Thoracic aorta (tissue), 2 donors: ENCODE results near the gene SIGLEC11. TPM values are rescaled to one million over a fixed set of nuclear protein-coding genes. Genes with fewer than 3 reads are reported as not detected.

Source experiments
- ATAC-seq: fragments of 150-250 bp; one replicate; pipeline ENCODE4 v1.8.0; 2017; ENCODE audit warnings: low read depth; ENCODE audit not compliant: insufficient number of reproducible peaks, low FRiP score
- DNase-seq: peaks from one replicate; pipeline ENCODE4 v3.0.0-alpha.2; 2020; ENCODE audit warnings: low spot score
- H3K27ac ChIP-seq, 2 donors: fragments of 200-600 bp; sonication (generic); 1 replicate in 1 of 2; 2 replicates in 1 of 2; pipeline ENCODE4 v1.5.1; 2016; ENCODE audit warnings: mild to moderate bottlenecking in 2 of 2, moderate library complexity in 2 of 2
- H3K27me3 ChIP-seq: fragments of 200-600 bp; sonication (generic); replicated peaks from 2 replicates; pipeline ENCODE4 v1.6.0; 2016; ENCODE audit warnings: mild to moderate bottlenecking; ENCODE audit not compliant: insufficient read depth
- H3K36me3 ChIP-seq: fragments of 200-600 bp; sonication (generic); one replicate; pipeline ENCODE4 v1.5.1; 2016
- H3K4me1 ChIP-seq, 2 donors: fragments of 200-600 bp; sonication (generic); 1 replicate in 1 of 2; 2 replicates in 1 of 2; pipeline versions ENCODE4 v1.5.1 to v1.6.0; 2016; ENCODE audit warnings: low read depth in 2 of 2, mild to moderate bottlenecking in 1 of 2; ENCODE audit not compliant: control insufficient read depth in 1 of 2
- H3K4me3 ChIP-seq: fragments of 200-600 bp; sonication (generic); 2 replicates; pipeline ENCODE4 v1.5.1; 2016; ENCODE audit warnings: mild to moderate bottlenecking
- H3K9me3 ChIP-seq: fragments of 200-600 bp; sonication (generic); 2 replicates; pipeline ENCODE4 v1.5.1; 2016
- total RNA-seq, 2 donors: library from RNA; depleted of rRNA; stranded (reverse); fragments of >200 nt; gene quantifications; one replicate each; pipeline versions ENCODE4 v1.1.0 to v1.2.3, GENCODE V29; 2016
- TF ChIP-seq, protein P1 (sequence below): fragments of 200-600 bp; sonication (generic); IDR thresholded peaks from one replicate; pipeline ENCODE4 v1.5.1; 2019; ENCODE audit warnings: antibody characterized with exemption

The SIGLEC11 gene
- total RNA-seq, 2 donors from 2014 or later, result 2.8 to 10.0 TPM

DNA sequence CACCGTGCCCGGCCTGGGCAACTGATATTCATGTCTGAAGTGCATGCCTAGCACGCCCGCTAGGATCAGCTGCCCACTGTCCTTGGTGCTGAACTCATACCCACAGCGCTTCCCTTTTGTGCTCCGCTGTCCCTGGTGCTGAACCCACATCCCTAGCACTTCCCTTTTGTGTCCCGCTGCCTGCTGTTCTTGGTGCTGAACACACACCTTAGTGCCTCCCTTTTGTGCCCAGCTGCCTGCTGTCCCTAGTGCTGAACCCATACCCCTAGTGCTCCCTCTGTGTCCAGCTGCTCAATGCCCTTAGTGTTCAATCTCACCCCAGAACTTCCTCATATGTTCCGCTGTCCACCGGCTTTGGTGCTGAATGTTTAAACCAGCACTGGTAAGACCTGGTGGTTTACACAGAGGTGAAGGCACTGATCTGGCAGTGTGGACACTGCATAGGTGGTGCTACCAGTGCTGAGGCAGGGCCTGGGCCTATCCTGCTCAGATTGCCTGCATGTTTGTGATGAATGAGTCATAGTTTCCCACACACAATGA lies 26.3 kb upstream of the SIGLEC11 start:
- no peaks in the 10 kb centered on the region for H3K27me3 ChIP-seq
- H3K4me3 ChIP-seq, result no peak overlapping the region
- H3K9me3 ChIP-seq, result no peaks in the 10 kb centered on the region
- peak; percentile 58 for ATAC-seq
- no peak overlapping the region for H3K27ac ChIP-seq
- H3K4me1 ChIP-seq, result no peaks in the 10 kb centered on the region
- peak; percentile 66 for DNase-seq
- peaks cover 67% of the 10 kb centered on the region for H3K36me3 ChIP-seq
- TF ChIP-seq, protein P1, sequence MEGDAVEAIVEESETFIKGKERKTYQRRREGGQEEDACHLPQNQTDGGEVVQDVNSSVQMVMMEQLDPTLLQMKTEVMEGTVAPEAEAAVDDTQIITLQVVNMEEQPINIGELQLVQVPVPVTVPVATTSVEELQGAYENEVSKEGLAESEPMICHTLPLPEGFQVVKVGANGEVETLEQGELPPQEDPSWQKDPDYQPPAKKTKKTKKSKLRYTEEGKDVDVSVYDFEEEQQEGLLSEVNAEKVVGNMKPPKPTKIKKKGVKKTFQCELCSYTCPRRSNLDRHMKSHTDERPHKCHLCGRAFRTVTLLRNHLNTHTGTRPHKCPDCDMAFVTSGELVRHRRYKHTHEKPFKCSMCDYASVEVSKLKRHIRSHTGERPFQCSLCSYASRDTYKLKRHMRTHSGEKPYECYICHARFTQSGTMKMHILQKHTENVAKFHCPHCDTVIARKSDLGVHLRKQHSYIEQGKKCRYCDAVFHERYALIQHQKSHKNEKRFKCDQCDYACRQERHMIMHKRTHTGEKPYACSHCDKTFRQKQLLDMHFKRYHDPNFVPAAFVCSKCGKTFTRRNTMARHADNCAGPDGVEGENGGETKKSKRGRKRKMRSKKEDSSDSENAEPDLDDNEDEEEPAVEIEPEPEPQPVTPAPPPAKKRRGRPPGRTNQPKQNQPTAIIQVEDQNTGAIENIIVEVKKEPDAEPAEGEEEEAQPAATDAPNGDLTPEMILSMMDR, result no peak

DNA sequence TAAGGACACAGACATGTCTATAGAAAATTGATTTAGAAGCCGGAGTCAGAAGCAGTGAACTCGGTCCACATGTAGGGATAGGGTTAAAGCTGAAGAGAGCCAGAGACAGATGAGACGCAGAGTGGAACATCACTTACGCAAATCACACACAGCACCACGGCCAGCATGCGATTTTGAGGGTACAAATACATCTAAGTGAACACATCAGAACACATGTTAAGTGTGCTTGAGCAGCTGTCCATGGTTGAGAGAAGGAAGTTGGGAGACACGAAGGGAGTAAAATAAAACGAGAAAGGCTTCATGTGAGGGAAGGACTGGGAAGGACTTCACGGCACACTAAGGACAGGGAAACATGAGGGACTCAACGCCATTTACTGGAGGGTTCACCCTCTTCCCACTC lies 25.4 kb upstream of the SIGLEC11 start:
- Histone ChIP-seq H3K27ac (no peak overlapping the region), H3K27me3 (no peaks in the 10 kb centered on the region), H3K4me3 (no peak overlapping the region), H3K36me3 (peaks cover 58% of the 10 kb centered on the region), H3K9me3 (no peaks in the 10 kb centered on the region), H3K4me1 (no peaks in the 10 kb centered on the region)
- TF ChIP-seq, protein P1, result no peak
- no peak for ATAC-seq
- no peak for DNase-seq

DNA sequence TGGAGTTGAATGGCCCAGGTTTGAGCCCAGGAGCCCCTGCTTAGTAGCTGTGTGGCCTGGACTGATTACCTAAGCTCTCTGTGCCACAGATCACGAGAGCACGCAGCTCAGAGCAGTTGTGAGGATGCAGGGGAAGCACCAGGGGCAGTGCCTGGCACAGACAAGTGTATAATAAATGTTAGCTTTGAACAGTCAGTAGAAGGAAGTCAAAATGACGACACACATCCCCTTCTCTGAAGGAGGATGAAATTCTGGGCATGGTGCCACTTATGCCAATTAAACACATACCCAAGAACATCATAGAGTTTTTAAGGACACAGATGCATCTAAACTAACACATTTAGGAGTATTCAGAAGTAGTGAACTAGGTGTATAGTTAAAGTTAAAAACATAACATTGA lies 24.9 kb upstream of the SIGLEC11 start:
- ATAC-seq, result no peak
- TF ChIP-seq, protein P1, result no peak
- H3K27ac ChIP-seq, result no peak overlapping the region
- no peaks in the 10 kb centered on the region for H3K27me3 ChIP-seq
- DNase-seq, result no peak
- peaks cover 57% of the 10 kb centered on the region for H3K36me3 ChIP-seq
- no peak overlapping the region for H3K4me3 ChIP-seq
- no peaks in the 10 kb centered on the region for H3K9me3 ChIP-seq
- H3K4me1 ChIP-seq, result no peaks in the 10 kb centered on the region

DNA sequence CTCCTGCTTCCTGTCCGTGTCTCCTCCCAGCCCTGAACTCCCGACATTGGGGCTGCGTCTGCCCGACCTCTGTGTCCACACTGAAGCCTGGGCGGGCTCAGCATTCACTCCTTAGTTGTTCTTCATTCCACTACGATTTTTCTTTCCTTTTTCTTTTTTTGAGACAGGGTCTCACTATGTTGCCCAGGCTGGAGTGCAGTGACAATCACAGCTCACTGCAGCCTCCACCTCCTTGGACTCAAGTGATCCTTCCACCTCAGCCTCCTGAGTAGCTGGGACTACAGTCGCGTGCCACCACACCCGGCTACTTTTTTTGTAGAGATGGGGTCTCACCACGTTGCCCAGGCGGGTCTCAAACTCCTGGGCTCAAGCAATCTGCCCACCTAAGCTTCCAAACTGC lies 23.5 kb upstream of the SIGLEC11 start:
- Histone ChIP-seq H3K27ac (no peak overlapping the region), H3K9me3 (no peaks in the 10 kb centered on the region)

DNA sequence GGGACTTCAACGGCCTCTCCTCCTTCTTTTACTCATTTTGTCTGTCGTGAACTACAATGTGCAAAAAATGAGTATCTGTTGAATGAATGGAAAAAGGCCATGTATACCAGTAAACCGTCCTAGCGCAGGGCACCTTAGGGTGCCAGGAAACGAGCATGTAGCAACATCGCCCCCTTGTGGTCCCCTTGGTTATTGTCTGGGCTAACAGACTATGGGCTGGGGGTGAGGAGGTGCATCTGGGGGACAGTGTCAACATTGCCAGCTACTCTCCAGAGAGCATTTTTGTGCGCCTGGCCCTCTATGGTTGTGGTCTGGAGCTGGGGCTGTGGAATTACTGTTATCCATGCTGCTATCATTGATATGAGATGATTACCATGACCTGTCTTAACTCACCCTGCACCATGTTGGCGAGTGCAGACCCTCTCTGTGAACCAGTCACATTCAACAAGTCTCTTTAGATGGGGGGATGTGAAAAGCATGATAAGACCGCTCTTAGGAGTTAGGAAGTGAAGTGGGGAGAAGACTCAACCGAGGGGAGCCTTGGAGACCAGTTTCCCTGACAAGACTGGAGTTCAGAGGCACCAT lies 22.8 kb upstream of the SIGLEC11 start:
- peaks cover 49% of the 10 kb centered on the region for H3K36me3 ChIP-seq
- H3K27ac ChIP-seq, result no peak overlapping the region
- H3K9me3 ChIP-seq, result no peaks in the 10 kb centered on the region
- ATAC-seq (no peak), DNase-seq (peak; percentile 38)
- H3K4me1 ChIP-seq, result no peaks in the 10 kb centered on the region
- H3K27me3 ChIP-seq, result no peaks in the 10 kb centered on the region
- no peak overlapping the region for H3K4me3 ChIP-seq
- TF ChIP-seq, protein P1, result peak; percentile 80

More for the DNA sequence above, 23.5 kb upstream of the SIGLEC11 start:
- DNase-seq (no peak), ATAC-seq (no peak)
- H3K36me3 ChIP-seq, result peaks cover 50% of the 10 kb centered on the region
- H3K27me3 ChIP-seq, result no peaks in the 10 kb centered on the region
- TF ChIP-seq, protein P1, result no peak
- no peak overlapping the region for H3K4me3 ChIP-seq
- H3K4me1 ChIP-seq, result no peaks in the 10 kb centered on the region
